Measurements from ENCODE around the gene TCHP.

TCHP gene

GRCh38 chr12:109963330-109963729, 63.3 kb downstream of the TCHP start:
- Histone ChIP-seq H4K20me1 (ENCODE audit: insufficient read depth, low read length, poor library complexity, severe bottlenecking) (no peaks in the 10 kb centered on the region), H3K9me2 (replicated peaks; ENCODE audit: low read depth, low read length) (no peaks in the 10 kb centered on the region), H3K9me3 (ENCODE audit: insufficient read depth, low read depth, low read length) (no peaks in the 10 kb centered on the region), H3K4me1 (ENCODE audit: insufficient read depth, low read length, poor library complexity, severe bottlenecking) (peaks cover 25% of the 10 kb centered on the region), H3K79me2 (ENCODE audit: insufficient read depth, low read length) (no peaks in the 10 kb centered on the region), H3K9ac (ENCODE audit: low read depth, low read length, poor library complexity, severe bottlenecking) (no peak overlapping the region), H2AFZ (ENCODE audit: low read length) (no peak overlapping the region), H3K4me3 (ENCODE audit: low read length, poor library complexity, severe bottlenecking) (no peak overlapping the region), H3K27me3 (ENCODE audit: insufficient read depth, low read length, poor library complexity, severe bottlenecking) (no peaks in the 10 kb centered on the region), H3K4me2 (ENCODE audit: low read depth, low read length, poor library complexity, severe bottlenecking) (peak overlapping the region; percentile 32), H3K36me3 (ENCODE audit: insufficient read depth, low read length) (peaks cover 81% of the 10 kb centered on the region; the same call in 1 of the 2 replicates), H3F3A (ENCODE audit: low read depth) (peaks cover 4% of the 10 kb centered on the region; the same call in 1 of the 2 replicates)
- no peak for TF ChIP-seq EZH2phosphoT487 (IDR thresholded peaks at IDR 0.05; ENCODE audit: borderline replicate concordance)
- TF ChIP-seq, protein P1, sequence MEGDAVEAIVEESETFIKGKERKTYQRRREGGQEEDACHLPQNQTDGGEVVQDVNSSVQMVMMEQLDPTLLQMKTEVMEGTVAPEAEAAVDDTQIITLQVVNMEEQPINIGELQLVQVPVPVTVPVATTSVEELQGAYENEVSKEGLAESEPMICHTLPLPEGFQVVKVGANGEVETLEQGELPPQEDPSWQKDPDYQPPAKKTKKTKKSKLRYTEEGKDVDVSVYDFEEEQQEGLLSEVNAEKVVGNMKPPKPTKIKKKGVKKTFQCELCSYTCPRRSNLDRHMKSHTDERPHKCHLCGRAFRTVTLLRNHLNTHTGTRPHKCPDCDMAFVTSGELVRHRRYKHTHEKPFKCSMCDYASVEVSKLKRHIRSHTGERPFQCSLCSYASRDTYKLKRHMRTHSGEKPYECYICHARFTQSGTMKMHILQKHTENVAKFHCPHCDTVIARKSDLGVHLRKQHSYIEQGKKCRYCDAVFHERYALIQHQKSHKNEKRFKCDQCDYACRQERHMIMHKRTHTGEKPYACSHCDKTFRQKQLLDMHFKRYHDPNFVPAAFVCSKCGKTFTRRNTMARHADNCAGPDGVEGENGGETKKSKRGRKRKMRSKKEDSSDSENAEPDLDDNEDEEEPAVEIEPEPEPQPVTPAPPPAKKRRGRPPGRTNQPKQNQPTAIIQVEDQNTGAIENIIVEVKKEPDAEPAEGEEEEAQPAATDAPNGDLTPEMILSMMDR (conservative IDR thresholded peaks at IDR 0.05; ENCODE audit: low read length), result no peak

GRCh38 chr12:109963743-109964429, 63.8 kb downstream of the TCHP start:
- Histone ChIP-seq H3K4me2 (ENCODE audit: low read depth, low read length, poor library complexity, severe bottlenecking) (peak overlapping the region; percentile 32), H4K20me1 (ENCODE audit: insufficient read depth, low read length, poor library complexity, severe bottlenecking) (no peaks in the 10 kb centered on the region), H3K27me3 (ENCODE audit: insufficient read depth, low read length, poor library complexity, severe bottlenecking) (no peaks in the 10 kb centered on the region), H3K9me2 (replicated peaks; ENCODE audit: low read depth, low read length) (no peaks in the 10 kb centered on the region), H2AFZ (ENCODE audit: low read length) (no peak overlapping the region), H3F3A (ENCODE audit: low read depth) (peaks cover 4% of the 10 kb centered on the region; the same call in 1 of the 2 replicates), H3K79me2 (ENCODE audit: insufficient read depth, low read length) (no peaks in the 10 kb centered on the region), H3K36me3 (ENCODE audit: insufficient read depth, low read length) (peaks cover 79% of the 10 kb centered on the region; the same call in 1 of the 2 replicates), H3K9me3 (ENCODE audit: insufficient read depth, low read depth, low read length) (no peaks in the 10 kb centered on the region), H3K9ac (ENCODE audit: low read depth, low read length, poor library complexity, severe bottlenecking) (no peak overlapping the region), H3K4me1 (ENCODE audit: insufficient read depth, low read length, poor library complexity, severe bottlenecking) (peaks cover 25% of the 10 kb centered on the region), H3K4me3 (ENCODE audit: low read length, poor library complexity, severe bottlenecking) (no peak overlapping the region)
- TF ChIP-seq, protein P1 (conservative IDR thresholded peaks at IDR 0.05; ENCODE audit: low read length), result no peak
- no peak for TF ChIP-seq EZH2phosphoT487 (IDR thresholded peaks at IDR 0.05; ENCODE audit: borderline replicate concordance)

- H3K36me3 ChIP-seq (ENCODE audit: insufficient read depth, low read length), result peaks cover 67% of the 10 kb centered on the region; the same call in 1 of the 2 replicates
Measured at GRCh38 chr12:109966546-109966945, 66.5 kb downstream of the TCHP start.

More at GRCh38 chr12:109966546-109966945, 66.5 kb downstream of the TCHP start:
- peaks cover 4% of the 10 kb centered on the region; the same call in 1 of the 2 replicates for H3F3A ChIP-seq (ENCODE audit: low read depth)
- no peaks in the 10 kb centered on the region for H3K27me3 ChIP-seq (ENCODE audit: insufficient read depth, low read length, poor library complexity, severe bottlenecking)
- H4K20me1 ChIP-seq (ENCODE audit: insufficient read depth, low read length, poor library complexity, severe bottlenecking), result no peaks in the 10 kb centered on the region
- no peak overlapping the region for H3K4me2 ChIP-seq (ENCODE audit: low read depth, low read length, poor library complexity, severe bottlenecking)
- peaks cover 25% of the 10 kb centered on the region for H3K4me1 ChIP-seq (ENCODE audit: insufficient read depth, low read length, poor library complexity, severe bottlenecking)
- no peak overlapping the region for H3K9ac ChIP-seq (ENCODE audit: low read depth, low read length, poor library complexity, severe bottlenecking)
- H2AFZ ChIP-seq (ENCODE audit: low read length), result no peak overlapping the region
- TF ChIP-seq EZH2phosphoT487 (IDR thresholded peaks at IDR 0.05; ENCODE audit: borderline replicate concordance), result no peak
- TF ChIP-seq, protein P1 (conservative IDR thresholded peaks at IDR 0.05; ENCODE audit: low read length), result no peak
- no peak overlapping the region for H3K4me3 ChIP-seq (ENCODE audit: low read length, poor library complexity, severe bottlenecking)
- H3K9me2 ChIP-seq (replicated peaks; ENCODE audit: low read depth, low read length), result no peaks in the 10 kb centered on the region
- H3K79me2 ChIP-seq (ENCODE audit: insufficient read depth, low read length), result no peaks in the 10 kb centered on the region
- no peaks in the 10 kb centered on the region for H3K9me3 ChIP-seq (ENCODE audit: insufficient read depth, low read depth, low read length)
